Measurements from ENCODE around the gene PNISR. TPM values are rescaled to one million over a fixed set of nuclear protein-coding genes. Genes with fewer than 3 reads are reported as not detected.

Gene PNISR
- total and polyA plus RNA-seq, 2 experiments from 2014 or later, result 80.8 to 88.7 TPM

DNA sequence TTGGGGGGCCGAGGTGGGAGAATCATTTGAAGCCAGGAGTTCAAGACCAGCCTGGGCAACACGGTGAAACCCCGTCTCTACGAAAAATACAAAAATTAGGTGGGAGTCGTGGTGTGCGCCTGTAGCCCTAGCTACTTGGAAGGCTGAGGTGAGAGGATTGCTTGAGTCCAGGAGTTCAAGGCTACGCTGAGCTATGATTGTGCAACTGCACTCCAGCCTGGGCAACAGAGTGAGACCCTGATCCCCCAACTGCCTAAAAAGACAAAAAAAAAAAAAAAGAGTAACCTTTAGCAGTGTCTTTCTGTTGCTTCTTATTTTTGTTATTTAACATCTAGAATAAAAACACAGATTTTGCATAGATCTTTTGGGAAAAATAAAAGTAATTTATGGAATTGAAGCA, 18.0 kb downstream of the PNISR start:
- Histone ChIP-seq H3K79me2 (peaks cover 21% of the 10 kb centered on the region), H3K9me2 (replicated peaks; ENCODE audit: insufficient read depth) (no peaks in the 10 kb centered on the region), H3K27ac (no peak overlapping the region), H4K20me1 (ENCODE audit: insufficient read depth, poor library complexity, severe bottlenecking) (peaks cover 16% of the 10 kb centered on the region), H3K4me3 (no peak overlapping the region), H3K9me3 (ENCODE audit: low read depth) (no peaks in the 10 kb centered on the region), H3K4me1 (ENCODE audit: insufficient read depth) (no peaks in the 10 kb centered on the region), H2AFZ (no peak overlapping the region), H3K4me2 (no peak overlapping the region), H3K36me3 (replicated peaks; ENCODE audit: insufficient read depth, low read depth) (no peaks in the 10 kb centered on the region), H3K27me3 (no peaks in the 10 kb centered on the region)
- DNase-seq (ENCODE audit: low spot score), result no peak
- TF ChIP-seq EZH2phosphoT487 (IDR thresholded peaks at IDR 0.05; ENCODE audit: low read depth, severe bottlenecking, unreplicated experiment) (no peak), EZH2 (IDR thresholded peaks at IDR 0.05; ENCODE audit: borderline replicate concordance) (no peak), CTCF (IDR thresholded peaks at IDR 0.05; ENCODE audit: poor library complexity) (no peak)
- WGBS (ENCODE audit: low lambda C conversion rate, missing lambda C conversion rate), result 84% methylated on average over 7 of the region's 7 CpGs

GRCh38 chr6:99402448-99402847, 22.7 kb downstream of the PNISR start:
- Histone ChIP-seq H3K4me2 (no peak overlapping the region), H3K4me1 (ENCODE audit: insufficient read depth) (no peaks in the 10 kb centered on the region), H3K9me3 (ENCODE audit: low read depth) (no peaks in the 10 kb centered on the region), H3K27ac (no peak overlapping the region), H3K79me2 (no peaks in the 10 kb centered on the region), H3K4me3 (no peak overlapping the region), H3K27me3 (no peaks in the 10 kb centered on the region), H3K9me2 (replicated peaks; ENCODE audit: insufficient read depth) (no peaks in the 10 kb centered on the region), H4K20me1 (ENCODE audit: insufficient read depth, poor library complexity, severe bottlenecking) (no peaks in the 10 kb centered on the region), H2AFZ (no peak overlapping the region), H3K36me3 (replicated peaks; ENCODE audit: insufficient read depth, low read depth) (peaks cover 3% of the 10 kb centered on the region)
- 95% methylated on average over 5 of the region's 5 CpGs for WGBS (ENCODE audit: low lambda C conversion rate, missing lambda C conversion rate)
- TF ChIP-seq EZH2phosphoT487 (IDR thresholded peaks at IDR 0.05; ENCODE audit: low read depth, severe bottlenecking, unreplicated experiment) (no peak), CTCF (IDR thresholded peaks at IDR 0.05; ENCODE audit: poor library complexity) (no peak), EZH2 (IDR thresholded peaks at IDR 0.05; ENCODE audit: borderline replicate concordance) (no peak)
- no peak for DNase-seq (ENCODE audit: low spot score)

DNA sequence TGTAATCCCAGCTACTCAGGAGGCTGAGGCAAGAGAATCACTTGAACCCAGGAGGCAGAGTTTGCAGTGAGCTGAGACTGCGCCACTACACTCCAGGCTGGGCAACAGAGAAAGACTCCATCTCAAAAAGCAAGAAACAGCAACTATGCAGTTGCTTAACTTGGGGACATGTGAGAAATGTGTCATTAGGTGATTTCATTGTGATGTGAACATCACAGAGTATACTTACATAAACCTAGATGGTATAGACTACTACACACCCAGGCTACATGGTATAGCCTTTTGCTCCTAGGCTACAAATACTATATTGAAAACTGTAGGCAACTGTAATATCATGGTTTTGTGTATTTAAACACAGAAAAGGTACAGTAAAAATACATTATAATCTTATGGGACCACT, 27.8 kb downstream of the PNISR start:
- 0% methylated on average over 1 of the region's 1 CpG for WGBS (ENCODE audit: low lambda C conversion rate, missing lambda C conversion rate)

More for the DNA sequence above, 27.8 kb downstream of the PNISR start:
- H3K4me2 ChIP-seq, result no peak overlapping the region
- H3K9me3 ChIP-seq (ENCODE audit: low read depth), result no peaks in the 10 kb centered on the region
- no peak overlapping the region for H3K4me3 ChIP-seq
- no peak overlapping the region for H2AFZ ChIP-seq
- no peak overlapping the region for H3K27ac ChIP-seq
- peaks cover 5% of the 10 kb centered on the region for H3K4me1 ChIP-seq (ENCODE audit: insufficient read depth)
- no peak for DNase-seq (ENCODE audit: low spot score)
- H3K79me2 ChIP-seq, result no peaks in the 10 kb centered on the region
- peaks cover 3% of the 10 kb centered on the region for H3K36me3 ChIP-seq (replicated peaks; ENCODE audit: insufficient read depth, low read depth)
- no peaks in the 10 kb centered on the region for H3K27me3 ChIP-seq
- TF ChIP-seq EZH2phosphoT487 (IDR thresholded peaks at IDR 0.05; ENCODE audit: low read depth, severe bottlenecking, unreplicated experiment) (no peak), CTCF (IDR thresholded peaks at IDR 0.05; ENCODE audit: poor library complexity) (no peak), EZH2 (IDR thresholded peaks at IDR 0.05; ENCODE audit: borderline replicate concordance) (no peak)
- H4K20me1 ChIP-seq (ENCODE audit: insufficient read depth, poor library complexity, severe bottlenecking), result no peaks in the 10 kb centered on the region
- H3K9me2 ChIP-seq (replicated peaks; ENCODE audit: insufficient read depth), result no peaks in the 10 kb centered on the region

All from hepatocyte (in vitro differentiated cells).